Body of pancreas (tissue), 4 donors: ENCODE data around the gene RND1.

ENCODE experiments used
- CTCF ChIP-seq, 7 experiments: fragments of 450-650 bp in 4 of 7; fragments of 200-600 bp in 3 of 7; sonication (generic) in 3 of 7; IDR thresholded peaks; one replicate each; pipeline ENCODE4 v1.5.1; 2016 to 2019; ENCODE audit warnings: antibody characterized with exemption in 7 of 7
- POLR2A ChIP-seq, 3 donors: fragments of 450-650 bp; IDR thresholded peaks; one replicate each; pipeline ENCODE4 v1.6.1; 2016; ENCODE audit warnings: antibody characterized with exemption in 3 of 3, mild to moderate bottlenecking in 2 of 3

- peak; percentile 97 to 100 (median 99) for TF ChIP-seq CTCF (IDR thresholded peaks at IDR 0.05)
- TF ChIP-seq POLR2A (IDR thresholded peaks at IDR 0.05), result peak in 1 of 3 donors; percentile 12
These were observed 51.2 kb downstream of the RND1 start for GRCh38 chr12:48814262-48815125.
